HG03432 (cell line): ENCODE data around the gene CDH13.

Experiments used
- ATAC-seq: cut with Tn5 transposase; IDR thresholded peaks from one replicate; pipeline ENCODE4 v1.9.1; 2021; ENCODE audit warnings: mild to moderate bottlenecking, moderate library complexity; ENCODE audit not compliant: unreplicated experiment

CDH13 gene

GRCh38 chr16:83515395-83515794, 888.6 kb downstream of the CDH13 start:
- ATAC-seq: no peak

GRCh38 chr16:83516931-83517330, 890.2 kb downstream of the CDH13 start:
- no peak for ATAC-seq

- no peak for ATAC-seq
Measured at GRCh38 chr16:83517398-83517797, 890.6 kb downstream of the CDH13 start.

- ATAC-seq: no peak
Measured at GRCh38 chr16:83520596-83520995, 893.8 kb downstream of the CDH13 start.

GRCh38 chr16:83530293-83530692, 903.5 kb downstream of the CDH13 start:
- no peak for ATAC-seq

- ATAC-seq: no peak
Measured at GRCh38 chr16:83532634-83533033, 905.9 kb downstream of the CDH13 start.

- no peak for ATAC-seq
Measured at GRCh38 chr16:83533193-83533592, 906.4 kb downstream of the CDH13 start.

- no peak for ATAC-seq
Measured at GRCh38 chr16:83538707-83539106, 911.9 kb downstream of the CDH13 start.

GRCh38 chr16:83539736-83540490, 913.1 kb downstream of the CDH13 start:
- ATAC-seq: no peak

- no peak for ATAC-seq
Measured at GRCh38 chr16:83541231-83541630, 914.5 kb downstream of the CDH13 start.

GRCh38 chr16:83542491-83542890, 915.7 kb downstream of the CDH13 start:
- ATAC-seq: no peak

GRCh38 chr16:83549316-83550182, 922.8 kb downstream of the CDH13 start:
- no peak for ATAC-seq

- no peak for ATAC-seq
Measured at GRCh38 chr16:83550183-83550569, 923.4 kb downstream of the CDH13 start.

GRCh38 chr16:83552228-83552627, 925.5 kb downstream of the CDH13 start:
- no peak for ATAC-seq

- no peak for ATAC-seq
Measured at GRCh38 chr16:83552930-83553329, 926.2 kb downstream of the CDH13 start.

GRCh38 chr16:83554096-83554495, 927.3 kb downstream of the CDH13 start:
- ATAC-seq: no peak

- ATAC-seq: no peak
Measured at GRCh38 chr16:83554540-83554939, 927.8 kb downstream of the CDH13 start.

- no peak for ATAC-seq
Measured at GRCh38 chr16:83561876-83562275, 935.1 kb downstream of the CDH13 start.

GRCh38 chr16:83568345-83568744, 941.6 kb downstream of the CDH13 start:
- ATAC-seq: no peak

GRCh38 chr16:83574388-83574787, 947.6 kb downstream of the CDH13 start:
- no peak for ATAC-seq

- no peak for ATAC-seq
Measured at GRCh38 chr16:83577078-83577745, 950.4 kb downstream of the CDH13 start.

GRCh38 chr16:83578171-83578570, 951.4 kb downstream of the CDH13 start:
- no peak for ATAC-seq
